Activated T-helper 9 cell treated with anti-CD3 and anti-CD28 coated beads, Interleukin-2, amount 50 U/mL, for 16 hours (primary cell): Measurements from ENCODE around the gene ZNF394.
A peak's percentile ranks its signal among the peaks of the same experiment; 100 is the strongest.
"Not testable (repeated sequence)": the region's sequence is repeated elsewhere in the genome, so short reads cannot be mapped to it uniquely, and the experiment has no call there.

Experiments
- DNase-seq: peaks from one replicate; pipeline ENCODE4 v3.0.0-alpha.2; 2020; ENCODE audit warnings: low read depth

ZNF394 gene

GRCh38 chr7:99499721-99500636 lies at the start of gene ZNF394:
ZNF394 (minus strand) TSS chr7:99500281; CDS start chr7:99500093, 188 bp downstream.
- DNase-seq, result peak; percentile 86

GRCh38 chr7:99549545-99549944 lies 49.5 kb upstream of the ZNF394 start:
- not testable (repeated sequence) for DNase-seq

GRCh38 chr7:99545308-99545707 lies 45.2 kb upstream of the ZNF394 start:
- DNase-seq, result not testable (repeated sequence)

GRCh38 chr7:99543916-99544315 lies 43.8 kb upstream of the ZNF394 start:
- no peak for DNase-seq

GRCh38 chr7:99543081-99543671 lies 43.1 kb upstream of the ZNF394 start:
- no peak for DNase-seq

GRCh38 chr7:99541212-99541611 lies 41.1 kb upstream of the ZNF394 start:
- no peak for DNase-seq

GRCh38 chr7:99540542-99540941 lies 40.5 kb upstream of the ZNF394 start:
- DNase-seq, result no peak

GRCh38 chr7:99539213-99539811 lies 39.2 kb upstream of the ZNF394 start:
- no peak for DNase-seq

GRCh38 chr7:99535667-99536066 lies 35.6 kb upstream of the ZNF394 start:
- no peak for DNase-seq

- DNase-seq, result no peak
Measured at GRCh38 chr7:99531354-99531765, 31.3 kb upstream of the ZNF394 start.

GRCh38 chr7:99525713-99526440 lies 25.8 kb upstream of the ZNF394 start:
- no peak for DNase-seq

- DNase-seq, result no peak
Measured at GRCh38 chr7:99521399-99521798, 21.3 kb upstream of the ZNF394 start.

- DNase-seq, result no peak
Measured at GRCh38 chr7:99514050-99514449, 14.0 kb upstream of the ZNF394 start.

GRCh38 chr7:99505324-99505662 lies 5.2 kb upstream of the ZNF394 start:
- no peak for DNase-seq

- peak; percentile 94 for DNase-seq
Measured at GRCh38 chr7:99504603-99505323, 4.7 kb upstream of the ZNF394 start, which contains the start of gene ZKSCAN5. ZKSCAN5 (plus strand) TSS chr7:99504662; CDS start chr7:99506045, 1,383 bp downstream.

GRCh38 chr7:99504281-99504602 lies 4.2 kb upstream of the ZNF394 start:
- DNase-seq, result no peak

GRCh38 chr7:99501236-99501635 lies 1.2 kb upstream of the ZNF394 start:
- not testable (repeated sequence) for DNase-seq

- no peak for DNase-seq
Measured at GRCh38 chr7:99500637-99501009, 542 bp upstream of the ZNF394 start.

- no peak for DNase-seq
Measured at GRCh38 chr7:99499371-99499720, 735 bp downstream of the ZNF394 start.

- no peak for DNase-seq
Measured at GRCh38 chr7:99498546-99498944, 1.5 kb downstream of the ZNF394 start.

GRCh38 chr7:99497766-99498545 lies 2.1 kb downstream of the ZNF394 start:
- no peak for DNase-seq
